C4-2B (cell line): Measurements from ENCODE around the gene CARD6.

Experiments
- H3K27ac ChIP-seq: fragments of 450-650 bp; 2 replicates; pipeline ENCODE4 v1.5.1; 2017
- CTCF ChIP-seq: fragments of 450-650 bp; conservative IDR thresholded peaks from 2 replicates; pipeline ENCODE4 v1.5.1; 2017; ENCODE audit warnings: mild to moderate bottlenecking
- ZFX ChIP-seq: fragments of 450-650 bp; IDR thresholded peaks from 2 replicates; pipeline ENCODE4 v1.6.1; 2017

Gene CARD6

GRCh38 chr5:40826489-40827187 lies 14.5 kb upstream of the CARD6 start:
- H3K27ac ChIP-seq = no peak overlapping the region
- TF ChIP-seq CTCF (no peak), ZFX (no peak)

DNA sequence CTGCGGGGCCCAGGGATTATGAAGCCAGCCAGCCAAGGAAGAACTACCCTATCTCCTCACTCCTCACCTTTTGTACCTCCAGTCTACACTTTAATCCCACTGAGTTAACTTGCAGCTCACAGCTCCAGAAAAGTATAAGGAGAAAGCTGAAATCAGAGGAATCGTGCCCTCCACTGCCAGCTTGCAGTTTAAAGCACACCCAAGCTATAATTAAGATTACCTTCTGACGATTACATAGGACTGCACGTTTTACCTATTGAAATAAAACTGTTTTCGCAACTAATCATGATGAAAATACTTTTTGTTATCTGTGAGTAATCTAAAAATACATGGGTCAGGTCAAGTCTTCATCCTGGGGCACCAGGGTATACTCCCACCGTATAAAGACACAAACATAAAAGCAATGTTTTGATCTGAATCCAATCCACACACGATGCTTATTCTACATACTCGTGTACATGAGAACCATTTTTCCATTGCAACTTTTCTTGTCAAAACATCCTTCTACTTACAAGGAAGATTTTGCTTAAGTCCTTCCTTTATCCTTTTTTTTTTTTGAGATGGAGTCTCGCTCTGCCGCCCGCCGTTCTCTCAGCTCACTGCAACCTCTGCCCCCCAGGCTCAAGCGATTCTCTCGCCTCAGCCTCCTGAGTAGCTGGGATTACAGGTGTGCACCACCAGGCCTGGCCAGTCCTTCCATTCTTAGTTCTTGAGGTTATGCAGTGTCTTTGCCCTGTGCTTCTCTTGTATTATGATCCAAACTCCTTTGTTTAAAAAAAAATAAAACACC lies 13.8 kb upstream of the CARD6 start:
- no peak for TF ChIP-seq ZFX
- no peak overlapping the region for H3K27ac ChIP-seq

GRCh38 chr5:40828021-40828631 lies 13.0 kb upstream of the CARD6 start:
- TF ChIP-seq CTCF = no peak
- TF ChIP-seq ZFX = no peak
- no peak overlapping the region for H3K27ac ChIP-seq

GRCh38 chr5:40828690-40829661 lies 12.2 kb upstream of the CARD6 start:
- no peak for TF ChIP-seq CTCF
- no peak for TF ChIP-seq ZFX
- H3K27ac ChIP-seq = no peak overlapping the region

DNA sequence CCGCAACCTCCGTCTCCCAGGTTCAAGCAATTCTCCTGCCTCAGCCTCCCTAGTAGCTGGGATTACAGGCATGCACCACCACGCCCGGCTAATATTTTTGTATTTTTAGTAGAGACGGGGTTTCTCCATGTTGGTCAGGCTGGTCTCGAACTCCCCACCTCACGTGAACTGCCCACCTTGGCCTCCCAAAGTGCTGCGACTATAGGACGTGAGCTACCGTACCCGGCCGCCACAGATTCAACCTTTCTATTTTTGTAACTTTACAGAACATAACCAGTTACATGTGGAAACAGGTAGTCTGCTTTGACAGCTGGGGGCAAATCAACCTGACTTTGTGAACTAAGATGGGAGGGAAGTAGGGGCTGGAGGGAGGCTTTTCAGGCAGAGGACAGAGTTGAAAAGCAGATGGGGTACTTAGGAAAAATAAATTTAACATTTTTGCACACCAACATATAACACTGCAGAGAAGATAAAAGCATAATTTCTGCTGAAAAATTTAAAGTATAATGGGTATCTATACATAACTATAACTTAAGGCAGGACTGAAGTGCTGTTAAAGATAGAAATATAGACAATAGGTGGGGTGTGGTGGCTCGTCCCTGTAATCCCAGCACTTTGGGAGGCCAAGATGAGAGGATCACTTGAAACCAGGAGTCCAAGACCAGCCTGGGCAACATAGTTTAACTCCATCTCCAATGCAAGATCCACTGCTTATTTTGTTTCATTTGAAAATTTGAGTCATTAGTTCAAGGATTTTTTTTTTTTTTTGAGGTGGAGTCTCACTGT lies 11.2 kb upstream of the CARD6 start:
- TF ChIP-seq ZFX (no peak), CTCF (no peak)
- H3K27ac ChIP-seq = no peak overlapping the region

DNA sequence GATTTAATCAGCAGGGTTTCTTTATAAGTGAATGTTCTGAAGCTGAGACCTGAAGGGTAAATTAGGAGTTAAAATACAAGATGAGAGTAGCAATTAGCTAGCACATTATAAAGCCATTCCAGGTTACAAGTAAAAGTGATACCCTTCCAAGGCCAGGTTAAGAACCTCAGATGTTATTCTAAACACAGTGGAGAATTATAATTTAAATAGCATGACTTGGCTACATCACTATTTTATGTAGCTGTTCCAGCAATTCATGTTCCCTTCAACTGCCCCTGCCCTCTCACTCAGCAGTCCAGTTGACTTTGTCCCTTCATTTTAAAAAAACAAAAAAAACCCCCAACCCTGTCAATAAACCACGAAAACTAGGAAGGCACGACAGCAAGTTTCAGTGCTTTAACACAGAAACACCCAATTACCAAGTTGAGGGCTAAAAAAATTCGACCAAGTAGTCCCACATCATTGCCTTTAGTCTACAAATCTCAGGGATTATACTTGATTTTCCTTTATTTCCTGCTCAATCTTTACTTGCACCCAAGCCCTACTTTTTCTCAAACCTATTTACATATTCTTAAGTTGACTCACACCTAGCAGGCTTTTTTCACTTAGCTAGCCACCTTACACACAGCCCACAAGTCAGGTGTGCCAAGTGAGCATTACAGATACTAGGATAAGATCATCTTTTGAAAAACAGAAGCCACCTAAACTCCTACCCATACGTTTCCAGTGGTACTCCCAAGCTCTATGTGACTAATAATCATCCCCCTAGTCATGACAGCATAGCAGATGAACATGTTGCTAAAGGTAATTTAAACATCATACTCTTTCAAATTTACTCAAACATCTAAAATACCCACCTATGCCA lies 9.6 kb upstream of the CARD6 start:
- TF ChIP-seq ZFX = no peak
- no peak for TF ChIP-seq CTCF
- no peak overlapping the region for H3K27ac ChIP-seq
